GM10266 (cell line): ENCODE results near the gene NANOS3.

ENCODE experiments used
- DNase-seq: peaks from one replicate; pipeline ENCODE4 v3.0.0; 2012; ENCODE audit errors: extremely low spot score
- TF ChIP-seq, protein P1 (sequence below): IDR thresholded peaks from 2 replicates; pipeline ENCODE4 v1.5.1; 2012; ENCODE audit warnings: mild to moderate bottlenecking, low read depth; ENCODE audit not compliant: control insufficient read depth, insufficient read depth; ENCODE audit errors: missing control alignments

The NANOS3 gene

DNA sequence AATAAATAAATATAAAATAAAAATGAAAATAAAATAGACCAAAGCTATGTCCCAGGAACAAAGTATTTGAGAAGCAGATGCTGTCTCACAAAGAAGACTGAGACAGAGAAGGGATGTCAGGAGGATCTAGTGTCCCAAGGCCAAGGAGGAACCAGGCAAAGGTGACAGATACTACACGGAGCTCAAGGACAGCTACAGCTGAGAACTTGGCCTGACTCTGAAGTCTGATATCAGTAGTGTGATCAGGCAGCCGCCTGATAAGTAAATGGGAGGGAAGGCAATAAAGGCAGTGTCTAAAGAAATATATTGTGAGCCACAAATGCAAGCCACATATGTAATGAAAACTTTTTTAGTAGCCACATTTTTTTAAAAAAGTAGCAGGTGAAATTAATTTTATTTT is 20.4 kb upstream of the NANOS3 start:
- no peak for DNase-seq
- TF ChIP-seq, protein P1, sequence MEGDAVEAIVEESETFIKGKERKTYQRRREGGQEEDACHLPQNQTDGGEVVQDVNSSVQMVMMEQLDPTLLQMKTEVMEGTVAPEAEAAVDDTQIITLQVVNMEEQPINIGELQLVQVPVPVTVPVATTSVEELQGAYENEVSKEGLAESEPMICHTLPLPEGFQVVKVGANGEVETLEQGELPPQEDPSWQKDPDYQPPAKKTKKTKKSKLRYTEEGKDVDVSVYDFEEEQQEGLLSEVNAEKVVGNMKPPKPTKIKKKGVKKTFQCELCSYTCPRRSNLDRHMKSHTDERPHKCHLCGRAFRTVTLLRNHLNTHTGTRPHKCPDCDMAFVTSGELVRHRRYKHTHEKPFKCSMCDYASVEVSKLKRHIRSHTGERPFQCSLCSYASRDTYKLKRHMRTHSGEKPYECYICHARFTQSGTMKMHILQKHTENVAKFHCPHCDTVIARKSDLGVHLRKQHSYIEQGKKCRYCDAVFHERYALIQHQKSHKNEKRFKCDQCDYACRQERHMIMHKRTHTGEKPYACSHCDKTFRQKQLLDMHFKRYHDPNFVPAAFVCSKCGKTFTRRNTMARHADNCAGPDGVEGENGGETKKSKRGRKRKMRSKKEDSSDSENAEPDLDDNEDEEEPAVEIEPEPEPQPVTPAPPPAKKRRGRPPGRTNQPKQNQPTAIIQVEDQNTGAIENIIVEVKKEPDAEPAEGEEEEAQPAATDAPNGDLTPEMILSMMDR: no peak

DNA sequence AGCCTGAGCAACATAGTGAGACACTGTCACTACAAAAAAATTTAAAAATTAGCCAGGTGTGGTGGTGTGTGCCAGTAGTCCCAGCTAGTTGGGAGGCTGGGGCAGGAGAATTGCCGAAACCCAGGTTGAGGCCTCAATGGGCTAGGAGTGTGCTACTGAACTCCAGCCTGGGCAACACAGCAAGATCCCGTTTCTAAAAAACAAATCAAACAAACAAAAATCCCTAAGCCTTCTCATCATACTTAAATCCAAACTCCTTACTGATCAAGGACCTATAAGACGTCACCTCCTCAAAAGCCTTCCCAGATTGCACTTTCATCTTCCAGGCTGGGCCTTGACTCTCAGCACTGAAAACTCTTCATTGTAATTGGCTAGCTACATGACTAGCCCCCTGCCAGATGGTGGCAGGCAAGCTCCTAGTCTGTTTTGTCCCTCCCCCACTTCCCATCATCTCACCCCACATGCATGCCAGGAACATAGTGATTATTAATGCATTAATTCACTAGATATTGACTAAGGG is 17.5 kb upstream of the NANOS3 start:
- DNase-seq: no peak
- TF ChIP-seq, protein P1: no peak

DNA sequence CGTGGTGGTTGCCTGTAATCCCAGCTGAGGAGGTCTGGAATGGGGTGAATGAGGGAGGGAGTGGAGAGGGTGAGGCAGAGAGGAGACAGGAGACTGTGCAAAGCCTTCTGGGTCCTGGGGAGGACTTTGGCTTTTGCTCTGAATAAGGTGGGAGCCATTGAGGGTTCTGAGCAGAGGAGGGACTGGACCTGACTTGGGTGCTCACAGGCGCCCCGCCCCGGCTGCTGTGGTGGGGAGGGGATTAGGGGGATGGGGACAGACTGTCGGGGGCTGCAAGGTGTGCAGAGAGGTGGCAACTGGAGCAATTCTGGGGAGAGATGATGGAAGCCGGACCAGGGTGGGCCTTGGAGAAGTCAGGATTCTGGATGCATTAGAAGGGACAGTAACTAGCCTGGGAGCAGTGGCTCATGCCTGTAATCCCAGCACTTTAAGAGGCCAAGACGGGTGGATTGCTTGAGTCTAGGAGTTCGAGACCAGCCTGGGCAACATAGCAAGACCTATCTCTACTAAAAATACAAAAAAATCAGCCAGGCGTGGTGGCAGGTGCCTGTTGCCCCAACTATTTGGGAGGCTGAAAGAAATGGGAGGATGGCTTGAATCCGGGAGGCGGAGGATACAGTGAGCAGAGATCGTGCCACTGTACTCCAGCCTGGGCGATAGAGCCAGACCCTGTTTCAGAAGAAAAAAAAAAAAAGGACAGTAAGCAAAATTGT is 16.1 kb upstream of the NANOS3 start:
- TF ChIP-seq, protein P1: no peak
- DNase-seq: no peak

DNA sequence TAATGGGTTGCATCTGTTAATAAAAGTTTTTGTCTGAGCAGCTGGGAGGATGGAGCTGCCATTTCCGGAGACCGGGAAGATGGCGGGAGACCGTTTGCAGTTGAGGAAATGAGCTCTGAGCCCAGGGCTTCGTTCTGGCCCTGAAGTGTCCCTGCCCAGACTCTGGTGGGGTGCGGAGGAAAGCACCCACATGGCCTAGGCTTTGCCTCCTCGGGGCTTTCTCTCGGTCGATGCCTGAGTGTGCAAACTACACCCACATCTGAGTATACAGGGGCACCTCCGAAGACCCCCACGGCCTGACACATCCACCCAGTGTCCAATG is 15.6 kb upstream of the NANOS3 start:
- peak; percentile 64 for DNase-seq

DNA sequence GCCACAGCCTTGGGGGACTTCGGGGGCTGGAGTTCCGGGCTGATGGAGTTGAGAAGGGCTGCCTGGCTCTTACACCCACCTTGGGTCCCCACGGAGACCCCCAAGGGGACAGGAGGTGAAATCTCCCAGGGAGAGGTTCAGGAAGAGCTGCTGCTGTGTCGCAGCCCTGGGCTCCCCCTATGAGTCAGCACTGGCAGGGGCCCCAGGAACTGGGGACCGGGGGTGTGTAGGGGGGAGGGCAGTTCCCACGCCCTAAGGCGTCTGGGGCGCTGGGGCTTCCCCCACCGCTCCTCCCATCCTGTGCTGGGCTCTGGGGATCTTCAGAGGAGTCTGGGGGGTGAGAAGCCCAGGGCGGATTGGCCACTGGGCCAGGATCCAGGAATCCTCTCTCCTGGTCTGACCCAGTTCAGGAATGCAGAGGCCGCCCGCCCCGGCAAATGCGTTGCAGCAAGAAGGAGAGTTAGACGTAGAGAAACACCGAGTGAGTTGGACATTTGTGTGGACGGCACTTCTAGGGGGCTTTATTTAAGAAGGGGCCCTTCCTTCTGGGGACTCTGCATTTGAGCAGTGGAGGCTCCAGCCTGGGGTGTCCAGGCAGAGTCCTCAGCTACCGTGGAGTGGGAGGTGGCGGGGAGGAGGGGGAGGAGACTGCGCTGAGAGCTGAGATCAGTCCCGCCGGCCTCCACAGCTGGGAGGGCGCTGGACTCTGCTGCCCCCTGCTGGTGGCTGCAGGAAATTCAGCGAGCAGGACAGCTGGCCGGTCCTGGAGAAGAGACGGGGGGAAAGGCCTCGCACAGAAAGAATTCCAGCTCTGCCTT is 15.0 kb upstream of the NANOS3 start:
- TF ChIP-seq, protein P1: peak; percentile 100
- peak; percentile 95 for DNase-seq

More for the DNA sequence above, 15.6 kb upstream of the NANOS3 start:
- TF ChIP-seq, protein P1: no peak

DNA sequence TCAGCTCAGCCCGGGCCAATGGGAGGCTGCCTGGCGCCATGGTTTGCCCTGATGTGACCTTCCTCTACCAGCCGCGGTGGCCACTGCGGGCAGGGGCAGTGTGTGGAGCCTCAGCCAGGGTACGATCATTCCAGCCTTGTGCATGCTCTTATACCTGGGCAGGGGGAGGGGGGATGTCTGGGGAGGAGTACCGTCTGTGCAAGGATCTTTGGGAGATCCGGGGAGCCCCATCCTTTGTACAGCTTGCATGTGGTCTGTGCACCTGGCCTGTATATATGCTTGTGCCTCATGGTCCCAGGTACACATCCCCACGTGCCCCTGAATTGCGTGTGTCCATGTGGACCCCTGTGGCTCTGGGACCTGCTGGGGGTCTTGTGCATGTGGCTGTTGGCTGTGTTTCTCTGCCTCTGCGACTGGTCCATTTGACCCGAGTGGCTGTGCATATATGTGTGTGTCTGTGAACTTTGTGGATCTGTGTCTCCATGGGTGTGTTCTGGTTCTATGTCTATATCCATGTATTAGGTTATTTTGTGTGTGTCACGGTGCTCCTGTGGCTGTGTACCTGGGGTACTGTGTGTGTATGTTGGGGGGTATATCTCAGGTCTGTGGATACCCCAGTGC is 12.8 kb upstream of the NANOS3 start:
- no peak for DNase-seq
- TF ChIP-seq, protein P1: no peak
